Erythroblast (primary cell): ENCODE results near the gene CREG2.

Experiments
- GATA1 ChIP-seq: IDR thresholded peaks from 2 replicates; pipeline ENCODE4 v1.6.1; 2011; ENCODE audit warnings: low read depth, mild to moderate bottlenecking, control low read depth, low read length, moderate library complexity
- POLR2A ChIP-seq: IDR thresholded peaks from 2 replicates; pipeline ENCODE4 v1.6.1; 2011; ENCODE audit warnings: mild to moderate bottlenecking, low read length

DNA sequence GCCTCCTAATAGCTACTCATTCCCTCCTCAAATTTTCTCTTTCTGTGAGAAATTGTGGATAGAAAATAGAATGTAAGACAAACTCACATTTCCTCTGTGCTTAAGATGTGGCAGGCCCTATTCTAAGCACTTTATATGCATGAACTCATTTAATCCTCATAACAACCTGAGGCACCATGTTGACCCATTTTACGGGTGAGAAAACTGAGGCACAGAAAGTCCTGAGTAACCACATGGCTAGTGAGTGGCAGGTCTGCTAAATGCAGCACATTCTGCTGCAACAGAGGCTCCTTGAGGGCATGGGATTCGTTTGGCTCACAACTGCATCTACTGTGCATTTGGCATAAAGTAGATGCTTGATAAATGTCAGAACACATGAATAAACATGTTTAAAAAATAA lies 56.1 kb downstream of the CREG2 start:
- TF ChIP-seq POLR2A (no peak), GATA1 (no peak)
